Activated naive CD8-positive, alpha-beta T cell treated with anti-CD3 and anti-CD28 coated beads, Interleukin-2, amount 50 U/mL, for 16 hours (primary cell): ENCODE results near the gene ABHD1.
"Not testable (repeated sequence)": the region's sequence is repeated elsewhere in the genome, so short reads cannot be mapped to it uniquely, and the experiment has no call there.

Source experiments
- DNase-seq: peaks from one replicate; pipeline ENCODE4 v3.0.0-alpha.2; 2020; ENCODE audit warnings: low read depth, low spot score

The ABHD1 gene

GRCh38 chr2:27123302-27124150 is at the start of gene ABHD1:
Gene ABHD1 (plus strand): TSS chr2:27123815. CDS start chr2:27123949, 134 bp downstream.
- DNase-seq, result no peak

GRCh38 chr2:27074738-27075565 is 48.7 kb upstream of the ABHD1 start:
- no peak for DNase-seq

DNA sequence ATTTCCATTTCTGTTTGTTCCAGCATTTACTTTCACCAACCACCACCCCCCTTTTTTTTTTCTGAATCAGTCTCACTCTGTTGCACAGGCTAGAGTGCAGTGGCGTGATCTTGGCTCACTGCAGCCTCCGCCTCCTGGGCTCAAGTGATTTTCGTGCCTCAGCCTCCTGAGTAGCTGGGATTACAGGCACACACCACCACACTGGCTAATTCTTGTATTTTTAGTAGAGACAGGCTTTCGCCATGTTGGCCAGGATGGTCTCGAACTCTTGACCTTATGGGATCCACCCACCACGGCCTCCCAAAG is 48.1 kb upstream of the ABHD1 start:
- DNase-seq, result not testable (repeated sequence)

DNA sequence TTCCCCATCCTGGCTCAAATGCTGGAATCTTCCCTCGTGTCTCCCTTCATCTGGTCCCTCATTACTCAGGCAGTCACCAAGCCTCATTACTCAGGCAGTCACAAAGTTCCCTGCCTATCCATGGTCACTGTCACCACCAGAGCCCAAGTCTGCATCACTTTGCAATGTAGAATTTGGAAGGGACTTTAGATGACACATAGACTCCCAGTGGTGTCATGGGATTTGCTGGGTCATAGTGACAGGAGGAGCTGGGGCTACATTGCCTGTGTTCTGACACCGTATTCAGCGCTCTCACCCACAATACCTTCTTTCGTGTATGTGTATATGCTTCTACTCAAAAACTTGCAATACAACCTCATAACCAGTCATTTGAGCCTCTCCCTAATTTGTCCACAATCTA is 47.3 kb upstream of the ABHD1 start:
- no peak for DNase-seq

DNA sequence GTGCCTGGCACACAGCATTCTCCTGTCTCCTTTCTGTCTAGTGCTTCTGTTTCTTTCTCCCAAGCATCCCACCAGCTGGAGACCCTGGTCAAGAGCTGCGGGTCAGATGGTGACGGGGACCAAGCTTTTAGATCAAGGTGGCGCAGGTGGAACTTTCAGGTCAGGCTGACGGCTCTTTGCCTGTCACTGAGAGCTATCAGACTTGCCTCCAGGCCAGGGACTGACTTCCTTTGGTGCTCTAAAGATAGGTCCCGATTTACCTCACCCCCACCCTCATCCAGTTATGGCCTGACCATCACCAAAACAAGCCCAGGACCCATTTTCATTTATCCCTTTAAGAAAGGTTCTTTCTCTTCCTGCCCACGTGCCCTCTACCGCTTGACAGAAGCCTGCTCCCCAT is 46.4 kb upstream of the ABHD1 start:
- no peak for DNase-seq

- DNase-seq, result no peak
Observed at GRCh38 chr2:27078267-27079194, 45.1 kb upstream of the ABHD1 start, which contains the start of gene EMILIN1. Gene EMILIN1 (plus strand): TSS chr2:27078615. CDS start chr2:27079066, 451 bp downstream.

DNA sequence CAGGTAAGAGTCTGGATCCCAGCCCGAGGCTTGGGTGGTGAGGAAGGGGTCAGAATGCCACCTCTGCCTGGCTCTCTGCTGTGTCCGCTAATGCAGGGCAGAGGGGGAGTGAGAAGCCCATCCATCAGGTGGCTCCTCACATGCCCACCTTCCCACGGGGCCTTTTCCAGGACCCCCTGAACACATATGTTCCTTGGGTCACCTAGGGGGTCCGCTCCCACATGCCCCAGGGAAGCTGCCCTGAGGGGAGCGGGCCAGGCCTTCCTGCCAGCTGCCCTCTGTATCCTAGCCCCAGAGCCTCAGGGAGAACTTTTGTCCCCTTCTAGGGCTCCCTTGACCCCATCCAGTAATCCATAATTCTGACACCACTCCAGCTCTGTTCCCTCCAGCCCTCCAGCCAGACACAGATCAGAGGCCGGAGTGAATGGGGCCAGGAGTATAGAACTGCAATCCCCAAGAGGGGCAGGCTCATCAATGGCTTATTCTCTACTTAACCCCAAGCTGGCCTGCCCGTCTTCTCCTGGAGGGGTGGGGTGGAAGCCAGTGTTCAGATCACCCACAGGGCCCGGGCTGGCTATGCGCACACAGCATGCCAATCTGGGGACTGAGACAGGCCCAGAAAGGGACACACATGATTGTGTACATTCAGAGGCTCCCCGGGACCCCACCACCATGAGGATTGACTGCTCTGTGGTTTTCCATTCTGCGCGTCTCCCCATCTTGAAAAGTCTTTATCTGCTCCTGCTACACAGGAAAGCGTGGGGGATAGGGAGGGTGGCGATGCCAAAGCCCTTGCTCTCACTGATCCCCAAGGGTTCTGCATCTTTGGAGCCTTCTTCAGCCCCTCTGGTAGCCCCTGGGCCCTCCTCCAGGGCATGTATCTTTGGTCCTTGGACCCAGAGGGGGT is 44.1 kb upstream of the ABHD1 start:
- no peak for DNase-seq

- DNase-seq, result no peak
Observed at GRCh38 chr2:27080140-27080469, 43.5 kb upstream of the ABHD1 start.

DNA sequence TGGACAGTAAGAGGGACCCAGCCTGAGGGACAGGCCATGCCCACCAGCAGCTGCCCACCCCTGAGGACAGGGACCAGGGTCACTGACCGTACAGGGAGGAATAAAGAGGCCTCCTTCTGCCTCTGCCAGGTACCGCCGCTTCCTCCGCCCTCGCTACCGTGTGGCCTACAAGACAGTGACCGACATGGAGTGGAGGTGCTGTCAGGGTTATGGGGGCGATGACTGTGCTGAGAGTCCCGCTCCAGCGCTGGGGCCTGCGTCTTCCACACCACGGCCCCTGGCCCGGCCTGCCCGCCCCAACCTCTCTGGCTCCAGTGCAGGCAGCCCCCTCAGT is 43.0 kb upstream of the ABHD1 start:
- no peak for DNase-seq

GRCh38 chr2:27081984-27082772 is 41.4 kb upstream of the ABHD1 start:
- DNase-seq, result no peak

DNA sequence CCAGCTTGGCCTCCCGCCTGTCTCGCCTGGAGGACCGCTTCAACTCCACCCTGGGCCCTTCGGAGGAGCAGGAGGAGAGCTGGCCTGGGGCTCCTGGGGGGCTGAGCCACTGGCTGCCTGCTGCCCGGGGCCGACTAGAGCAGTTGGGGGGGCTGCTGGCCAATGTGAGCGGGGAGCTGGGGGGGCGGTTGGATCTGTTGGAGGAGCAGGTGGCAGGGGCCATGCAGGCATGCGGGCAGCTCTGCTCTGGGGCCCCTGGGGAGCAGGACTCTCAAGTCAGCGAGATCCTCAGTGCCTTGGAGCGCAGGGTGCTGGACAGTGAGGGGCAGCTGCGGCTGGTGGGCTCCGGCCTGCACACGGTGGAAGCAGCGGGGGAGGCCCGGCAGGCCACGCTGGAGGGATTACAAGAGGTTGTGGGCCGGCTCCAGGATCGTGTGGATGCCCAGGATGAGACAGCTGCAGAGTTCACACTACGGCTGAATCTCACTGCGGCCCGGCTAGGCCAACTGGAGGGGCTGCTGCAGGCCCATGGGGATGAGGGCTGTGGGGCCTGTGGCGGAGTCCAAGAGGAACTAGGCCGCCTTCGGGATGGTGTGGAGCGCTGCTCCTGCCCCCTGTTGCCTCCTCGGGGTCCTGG is 40.7 kb upstream of the ABHD1 start:
- DNase-seq, result no peak

GRCh38 chr2:27083410-27084296 is 40.0 kb upstream of the ABHD1 start:
- DNase-seq, result no peak

- DNase-seq, result no peak
Observed at GRCh38 chr2:27084297-27085061, 39.1 kb upstream of the ABHD1 start.

DNA sequence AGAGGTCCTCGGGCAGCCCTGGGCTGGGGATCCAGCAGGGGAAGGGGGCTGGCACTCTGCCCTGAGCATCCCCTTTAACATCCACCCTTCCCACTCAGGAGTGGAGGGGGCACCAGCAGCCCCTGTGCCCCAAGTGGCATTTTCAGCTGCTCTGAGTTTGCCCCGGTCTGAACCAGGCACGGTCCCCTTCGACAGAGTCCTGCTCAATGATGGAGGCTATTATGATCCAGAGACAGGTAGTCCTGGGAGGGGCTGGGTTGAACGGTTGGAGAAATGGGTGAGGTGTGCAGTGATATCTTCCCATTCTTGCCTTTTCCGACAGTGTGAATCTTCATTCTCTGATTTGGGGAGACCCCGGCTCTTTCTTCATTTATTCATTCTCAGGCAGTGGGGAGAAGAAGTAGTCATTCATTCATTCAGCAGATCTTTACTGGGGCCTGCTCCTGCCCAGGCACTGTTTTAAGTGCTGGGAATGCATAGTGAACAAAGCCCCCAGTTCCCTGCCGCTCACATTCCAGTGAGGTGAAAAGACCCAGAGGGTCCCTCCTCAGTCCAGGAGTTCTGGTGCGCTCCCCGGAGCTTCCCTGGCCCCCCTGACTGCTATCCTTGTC is 38.4 kb upstream of the ABHD1 start:
- no peak for DNase-seq

DNA sequence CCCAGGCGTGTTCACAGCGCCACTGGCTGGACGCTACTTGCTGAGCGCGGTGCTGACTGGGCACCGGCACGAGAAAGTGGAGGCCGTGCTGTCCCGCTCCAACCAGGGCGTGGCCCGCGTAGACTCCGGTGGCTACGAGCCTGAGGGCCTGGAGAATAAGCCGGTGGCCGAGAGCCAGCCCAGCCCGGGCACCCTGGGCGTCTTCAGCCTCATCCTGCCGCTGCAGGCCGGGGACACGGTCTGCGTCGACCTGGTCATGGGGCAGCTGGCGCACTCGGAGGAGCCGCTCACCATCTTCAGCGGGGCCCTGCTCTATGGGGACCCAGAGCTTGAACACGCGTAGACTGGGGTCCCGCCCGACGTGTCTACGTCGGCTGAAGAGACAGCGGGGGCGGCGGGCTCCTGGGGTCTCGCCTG is 37.9 kb upstream of the ABHD1 start:
- DNase-seq, result no peak

DNA sequence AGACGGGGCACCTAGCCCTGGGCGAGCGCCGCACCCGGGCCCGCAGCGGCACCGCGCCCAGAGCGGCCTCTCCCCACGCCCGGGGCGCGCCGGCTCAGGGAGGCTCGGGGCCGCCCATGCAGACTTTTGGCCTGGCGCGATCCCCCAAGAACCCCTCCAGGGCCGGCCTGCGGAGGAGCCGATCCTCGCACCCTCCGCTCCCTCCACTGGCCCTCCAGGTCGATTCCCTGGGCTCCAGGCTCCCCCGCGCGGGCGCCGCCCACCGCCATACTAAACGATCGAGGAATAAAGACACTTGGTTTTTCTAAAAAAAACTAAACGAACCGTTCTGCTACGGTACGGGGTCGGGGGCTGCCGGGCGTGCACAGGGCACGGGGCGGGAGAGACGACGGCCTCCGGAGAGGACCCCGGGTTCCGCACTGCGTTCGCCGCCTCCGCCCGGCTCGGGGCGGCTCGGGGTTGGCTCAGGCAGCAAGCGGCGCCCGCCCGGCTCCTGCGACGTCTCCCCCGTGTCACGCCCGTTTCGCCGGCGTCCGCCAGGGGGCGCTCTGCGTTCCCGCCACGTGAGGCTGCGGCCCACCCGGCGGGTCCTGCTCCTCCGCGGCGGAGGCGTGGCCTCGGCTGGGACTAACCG is 37.4 kb upstream of the ABHD1 start:
- peak; percentile 97 for DNase-seq
